Measurements from ENCODE around the gene DDR1. TPM values are rescaled to one million over a fixed set of nuclear protein-coding genes. Genes with fewer than 3 reads are reported as not detected.

Gene DDR1
- total RNA-seq = 2.6 and 3.9 TPM in 2 replicates

GRCh38 chr6:30883685-30884520 is at the start of gene DDR1:
Gene DDR1, plus strand, starts transcription at chr6:30884519. Its CDS starts 4,211 bp downstream, at chr6:30888730.

GRCh38 chr6:30907758-30908591 is 23.7 kb downstream of the DDR1 start, which contains the start of gene GTF2H4:
Gene GTF2H4, plus strand, starts transcription at chr6:30908207.

GRCh38 chr6:30914076-30914853 is 29.9 kb downstream of the DDR1 start, which contains the start of gene VARS2:
Gene VARS2, plus strand, starts transcription at chr6:30914238. Its CDS starts 599 bp downstream, at chr6:30914837.

GRCh38 chr6:30931969-30932645 is 47.8 kb downstream of the DDR1 start, which contains the start of gene SFTA2:
Gene SFTA2, minus strand, starts transcription at chr6:30932170. Its CDS starts 74 bp downstream, at chr6:30932096.

GRCh38 chr6:30940361-30940986 is 56.2 kb downstream of the DDR1 start, which contains the start of gene MUCL3:
Gene MUCL3, plus strand, starts transcription at chr6:30940973. Its CDS starts 27 bp downstream, at chr6:30941000.

Small RNA genes within 50 kb of the gene (small RNA-seq; reads per million reads assigned to genes)
- not detected for gene RF00019

Other genes starting within 250 kb of the DDR1 start
- gene C6orf136, start 237.4 kb upstream of the DDR1 start, total RNA-seq = 3.1 and 4.4 TPM in 2 replicates
- 22.8 and 27.8 TPM in 2 replicates for gene DHX16, start 211.5 kb upstream of the DDR1 start, total RNA-seq
- gene PPP1R18, start 197.9 kb upstream of the DDR1 start, total RNA-seq = 44.5 and 73.1 TPM in 2 replicates
- 7.7 and 9.0 TPM in 2 replicates for gene NRM, start 193.5 kb upstream of the DDR1 start, total RNA-seq
- 6.2 and 10.0 TPM in 2 replicates for gene MDC1, start 167.2 kb upstream of the DDR1 start, total RNA-seq
- 819 and 1,073 TPM in 2 replicates for gene TUBB, start 164.2 kb upstream of the DDR1 start, total RNA-seq
- 88.4 and 104 TPM in 2 replicates for gene FLOT1, start 141.8 kb upstream of the DDR1 start, total RNA-seq
- 8.8 and 13.7 TPM in 2 replicates for gene IER3, start 140.0 kb upstream of the DDR1 start, total RNA-seq
- 8.1 and 11.3 TPM in 2 replicates for gene GTF2H4, start 23.7 kb downstream of the DDR1 start, total RNA-seq
- gene VARS2, start 29.7 kb downstream of the DDR1 start, total RNA-seq = 10.7 and 18.4 TPM in 2 replicates
- gene SFTA2, start 47.7 kb downstream of the DDR1 start, total RNA-seq = not detected in 2 replicates
- not detected in 2 replicates for gene MUCL3, start 56.5 kb downstream of the DDR1 start, total RNA-seq
- not detected in 2 replicates for gene MUC21, start 99.2 kb downstream of the DDR1 start, total RNA-seq
- not detected in 2 replicates for gene MUC22, start 126.0 kb downstream of the DDR1 start, total RNA-seq
- gene C6orf15, start 228.1 kb downstream of the DDR1 start, total RNA-seq = not detected in 2 replicates
- gene PSORS1C1, start 230.3 kb downstream of the DDR1 start, total RNA-seq = 0.37 and 0.39 TPM in 2 replicates
- gene CDSN, start 235.9 kb downstream of the DDR1 start, total RNA-seq = not detected in 2 replicates

Measured in subcutaneous preadipocyte (primary cell).